ENCODE results near the gene C1orf94. TPM values are rescaled to one million over a fixed set of nuclear protein-coding genes. Genes with fewer than 3 reads are reported as not detected.

The C1orf94 gene
- polyA plus RNA-seq, 1 of the 3 experiments (the other 2 are of a cell fraction): not detected

- TF ChIP-seq CTCF (IDR thresholded peaks at IDR 0.05): no peak
- Histone ChIP-seq H3F3A (replicated peaks; ENCODE audit: insufficient read depth) (no peaks in the 10 kb centered on the region), H4K20me1 (ENCODE audit: insufficient read depth) (no peaks in the 10 kb centered on the region), H3K27me3 (ENCODE audit: insufficient read depth) (no peaks in the 10 kb centered on the region), H3K9me2 (no peaks in the 10 kb centered on the region), H3K36me3 (replicated peaks in 1 of 2; ENCODE audit: control insufficient read depth in 1 of 2, insufficient read depth in 2 of 2, low read length in 1 of 2) (no peaks in the 10 kb centered on the region), H3K9ac (no peak overlapping the region), H3K4me2 (no peak overlapping the region), H3K9me3 (no peaks in the 10 kb centered on the region), H3K4me1 (ENCODE audit: control insufficient read depth in 1 of 2, insufficient read depth in 2 of 2, low read depth in 1 of 2, low read length in 1 of 2) (no peaks in the 10 kb centered on the region), H3K27ac (ENCODE audit: low read depth in 2 of 2, low read length in 1 of 2) (no peak overlapping the region), H3K79me2 (ENCODE audit: insufficient read depth) (no peaks in the 10 kb centered on the region), H3K4me3 (ENCODE audit: low read depth in 2 of 2, low read length in 1 of 2) (no peak overlapping the region), H2AFZ (ENCODE audit: low read depth) (no peak overlapping the region)
- 14% methylated on average over 2 of the region's 2 CpGs for WGBS (ENCODE audit: low lambda C conversion rate)
- CTCF ChIA-PET: interaction anchor here (5.3 kb wide), 1 partner anchor 8 kb away, joined by 35 read pairs; the partner anchor contains the start of gene CSMD2
- POLR2A ChIA-PET: no interaction called here
- DNase-seq: no peak
These were observed 20.8 kb upstream of the C1orf94 start for GRCh38 chr1:34155860-34156259.

- Histone ChIP-seq H3K4me1 (ENCODE audit: control insufficient read depth in 1 of 2, insufficient read depth in 2 of 2, low read depth in 1 of 2, low read length in 1 of 2) (no peaks in the 10 kb centered on the region), H3K4me3 (ENCODE audit: low read depth in 2 of 2, low read length in 1 of 2) (no peak overlapping the region), H3K79me2 (ENCODE audit: insufficient read depth) (no peaks in the 10 kb centered on the region), H4K20me1 (ENCODE audit: insufficient read depth) (no peaks in the 10 kb centered on the region), H3K9me2 (no peaks in the 10 kb centered on the region), H2AFZ (ENCODE audit: low read depth) (no peak overlapping the region), H3K27me3 (ENCODE audit: insufficient read depth) (no peaks in the 10 kb centered on the region), H3K9me3 (no peaks in the 10 kb centered on the region), H3F3A (replicated peaks; ENCODE audit: insufficient read depth) (no peaks in the 10 kb centered on the region), H3K9ac (no peak overlapping the region), H3K4me2 (no peak overlapping the region), H3K36me3 (replicated peaks in 1 of 2; ENCODE audit: control insufficient read depth in 1 of 2, insufficient read depth in 2 of 2, low read length in 1 of 2) (no peaks in the 10 kb centered on the region), H3K27ac (ENCODE audit: low read depth in 2 of 2, low read length in 1 of 2) (no peak overlapping the region)
- TF ChIP-seq RCOR1 (IDR thresholded peaks at IDR 0.05; ENCODE audit: low read length) (no peak), FOXJ3 (CRISPR knock-in tag; IDR thresholded peaks at IDR 0.05) (no peak), CHD2 (IDR thresholded peaks at IDR 0.05; ENCODE audit: low read length, partially characterized antibody) (no peak), YY1 (IDR thresholded peaks at IDR 0.05; ENCODE audit: low read depth) (no peak), IRF3 (IDR thresholded peaks at IDR 0.05; ENCODE audit: low read depth, low read length) (no peak), TAF1 (IDR thresholded peaks at IDR 0.05; ENCODE audit: borderline replicate concordance, low read depth, low read length) (no peak), ELF1 (IDR thresholded peaks at IDR 0.05) (no peak), GABPA (IDR thresholded peaks at IDR 0.05; ENCODE audit: low read depth) (no peak), FOSL2 (IDR thresholded peaks at IDR 0.05; ENCODE audit: borderline replicate concordance, low read depth) (no peak), CTCF (IDR thresholded peaks at IDR 0.05) (no peak), MEF2A (IDR thresholded peaks at IDR 0.05; ENCODE audit: borderline replicate concordance, low read depth) (no peak), REST (IDR thresholded peaks at IDR 0.05; ENCODE audit: low read depth, low read length) (no peak), FOXM1 (IDR thresholded peaks at IDR 0.05; ENCODE audit: low read depth) (no peak), POLR2AphosphoS5 (IDR thresholded peaks at IDR 0.05; ENCODE audit: low read depth, low read length) (no peak)
- CTCF ChIA-PET: no interaction called here
- WGBS (ENCODE audit: low lambda C conversion rate): 19% methylated on average over 3 of the region's 3 CpGs
- no peak for DNase-seq
- POLR2A ChIA-PET: no interaction called here
These were observed 20.0 kb upstream of the C1orf94 start for GRCh38 chr1:34156739-34157138.
